NCI-H524 (cell line): ENCODE results near the gene ITGB3BP.
A peak's percentile ranks its signal among the peaks of the same experiment; 100 is the strongest.
"Not testable (repeated sequence)": the region's sequence is repeated elsewhere in the genome, so short reads cannot be mapped to it uniquely, and the experiment has no call there.

Source experiments
- DNase-seq, 2 experiments: peaks; one replicate each; lab custom pipeline; 2025; lab: John Stamatoyannopoulos, UW

Gene ITGB3BP, protein sequence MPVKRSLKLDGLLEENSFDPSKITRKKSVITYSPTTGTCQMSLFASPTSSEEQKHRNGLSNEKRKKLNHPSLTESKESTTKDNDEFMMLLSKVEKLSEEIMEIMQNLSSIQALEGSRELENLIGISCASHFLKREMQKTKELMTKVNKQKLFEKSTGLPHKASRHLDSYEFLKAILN

DNA sequence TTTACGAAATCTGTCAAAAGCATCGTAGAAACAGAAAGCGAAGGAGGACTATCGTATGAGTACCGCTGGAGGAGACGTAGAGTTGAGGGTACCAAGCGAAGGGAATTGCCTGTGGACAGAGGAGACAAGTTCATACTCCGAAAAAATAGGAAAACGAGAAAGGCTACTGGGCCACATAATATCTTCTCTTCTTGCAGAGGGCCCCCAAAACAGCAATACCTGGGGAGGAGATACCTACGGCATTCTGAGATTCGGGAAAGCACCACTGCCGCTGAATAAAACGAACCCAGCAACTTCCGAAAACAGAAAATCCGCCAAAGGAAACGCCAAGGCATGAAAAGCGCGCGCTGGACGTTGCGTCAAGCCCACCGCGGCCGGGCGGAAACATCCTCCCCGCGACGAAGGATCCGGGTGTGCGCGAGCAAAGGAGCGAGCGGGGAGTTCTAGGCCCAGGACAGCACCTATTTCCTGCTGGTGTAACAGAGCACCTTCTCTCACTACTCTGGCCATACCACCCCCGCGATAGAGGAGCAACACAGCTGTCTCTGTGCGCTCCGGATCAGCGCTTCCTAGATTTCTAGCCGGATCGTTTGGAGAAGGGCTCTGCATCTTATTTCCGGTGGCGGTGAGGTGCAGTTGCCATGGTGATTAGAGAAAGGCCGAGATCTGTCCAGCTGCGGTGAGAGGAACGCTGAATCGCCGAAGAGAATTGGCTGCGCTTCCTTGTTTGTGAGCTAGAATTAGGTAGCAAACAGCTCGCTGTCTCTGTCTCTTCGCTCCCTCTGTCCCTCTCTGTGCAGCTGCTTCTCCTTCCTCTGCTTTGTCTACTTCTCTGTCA, at the start of gene ITGB3BP, which contains the start of gene EFCAB7:
ITGB3BP (minus strand) TSS at position 335 of the 838 bp plus-strand sequence; CDS start at position 243, 92 bp downstream.
EFCAB7 (plus strand) TSS at position 635 of the 838 bp plus-strand sequence. CDS start 2,048 bp downstream, outside the sequence.
- peak; percentile 94 to 97 for DNase-seq

DNA sequence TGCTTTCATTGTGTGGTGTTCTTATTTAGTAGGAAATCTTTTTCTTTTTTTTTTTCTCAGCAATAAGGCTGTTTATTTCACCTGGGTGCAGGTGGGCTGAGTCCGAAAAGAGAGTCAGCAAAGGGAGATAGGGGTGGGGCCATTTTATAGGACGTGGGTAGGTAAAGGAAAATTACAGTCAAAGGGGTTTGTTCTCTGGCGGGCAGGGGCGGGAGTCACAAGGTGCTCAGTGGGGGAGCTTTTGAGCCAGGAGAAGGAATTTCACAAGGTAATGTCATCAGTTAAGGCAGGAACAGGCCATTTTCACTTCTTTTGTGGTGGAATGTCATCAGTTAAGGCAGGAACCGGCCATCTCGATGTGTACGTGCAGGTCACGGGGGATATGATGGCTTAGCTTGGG, 49.7 kb upstream of the ITGB3BP start:
- DNase-seq, result not testable (repeated sequence)

DNA sequence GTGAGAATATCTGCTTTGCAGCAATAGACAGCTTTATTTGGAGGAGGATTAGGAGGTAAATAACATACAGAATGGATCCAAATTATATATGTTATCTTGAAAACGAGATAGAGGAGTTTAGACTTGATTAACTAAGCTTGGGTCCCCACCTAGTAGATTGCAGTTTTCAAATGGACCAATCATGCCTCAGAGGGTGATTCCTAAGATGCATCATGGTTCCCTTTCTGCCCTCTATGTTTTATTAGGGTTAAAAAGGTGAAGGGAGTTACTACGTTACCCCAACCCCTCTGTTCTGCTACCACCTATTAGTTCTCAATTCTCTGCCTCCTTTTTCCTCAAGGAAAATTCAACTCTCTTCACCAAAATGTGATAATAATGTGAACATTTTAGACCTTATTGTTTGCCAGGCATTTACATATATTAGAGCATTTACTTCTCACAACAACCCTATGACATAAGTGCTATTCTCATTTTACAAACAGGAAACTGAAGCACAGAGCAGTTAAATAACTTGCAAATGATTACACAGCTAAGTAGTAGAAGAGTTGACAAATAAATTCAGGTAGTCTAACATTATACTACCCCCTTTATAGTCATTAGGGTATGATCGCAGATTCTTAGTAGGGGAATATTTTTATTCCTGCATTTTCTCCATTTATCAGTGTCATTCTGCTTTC, 46.8 kb upstream of the ITGB3BP start:
- no peak for DNase-seq

DNA sequence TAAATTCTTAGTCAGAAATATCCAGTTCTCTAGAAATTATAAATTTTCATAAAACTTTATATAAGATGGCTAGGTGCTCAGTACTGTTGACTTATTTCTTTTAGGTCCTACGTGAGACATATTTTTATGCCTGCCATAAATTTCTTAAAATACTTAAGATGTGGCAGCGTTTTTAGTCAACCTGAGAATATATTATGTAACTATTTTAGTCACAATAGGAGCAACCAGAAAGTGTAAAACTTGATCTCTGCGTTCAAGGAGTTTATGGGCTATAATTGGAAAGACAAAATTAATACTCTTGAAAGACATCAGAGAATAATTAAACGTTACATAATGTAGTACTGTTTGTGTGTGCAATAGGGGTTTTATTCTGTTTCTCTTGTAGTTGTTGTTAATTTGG, 46.0 kb upstream of the ITGB3BP start:
- no peak for DNase-seq

DNA sequence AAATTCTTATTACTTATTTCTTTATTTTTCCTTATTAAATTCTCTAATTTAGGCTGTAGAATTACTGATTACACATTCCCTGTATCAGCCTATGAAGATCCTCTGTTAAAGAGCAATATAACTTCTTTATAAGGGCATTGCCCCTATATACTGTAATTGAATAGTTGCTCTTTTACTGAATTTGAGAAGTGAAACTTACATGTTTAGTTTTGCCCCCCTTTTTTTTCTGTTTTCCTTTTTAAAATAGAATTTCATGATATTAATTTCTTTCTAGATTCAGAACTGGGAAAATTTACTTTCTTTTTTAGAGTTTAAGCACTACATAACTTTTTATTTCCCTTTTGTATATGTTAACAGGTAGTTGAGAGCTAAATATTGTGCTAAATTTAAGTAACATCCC, 40.7 kb upstream of the ITGB3BP start:
- DNase-seq, result no peak

DNA sequence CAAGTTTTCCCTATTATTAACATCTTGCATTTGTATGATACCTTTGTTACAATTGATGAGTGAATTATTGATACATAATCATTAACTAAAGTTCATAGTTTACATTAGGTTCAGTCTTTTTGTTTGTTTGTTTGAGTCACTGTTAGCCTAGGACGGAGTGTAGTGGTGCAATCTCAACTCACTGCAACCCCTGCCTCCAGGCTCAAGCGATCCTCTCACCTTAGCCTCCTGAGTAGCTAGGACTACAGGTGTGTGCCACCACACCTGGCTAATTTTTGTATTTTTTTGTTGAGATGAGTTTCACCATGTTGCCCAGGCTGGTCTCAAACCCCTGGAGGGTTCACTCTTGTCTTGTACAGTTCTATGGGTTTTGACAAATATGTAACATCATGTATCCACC, 36.3 kb upstream of the ITGB3BP start:
- DNase-seq, result no peak

DNA sequence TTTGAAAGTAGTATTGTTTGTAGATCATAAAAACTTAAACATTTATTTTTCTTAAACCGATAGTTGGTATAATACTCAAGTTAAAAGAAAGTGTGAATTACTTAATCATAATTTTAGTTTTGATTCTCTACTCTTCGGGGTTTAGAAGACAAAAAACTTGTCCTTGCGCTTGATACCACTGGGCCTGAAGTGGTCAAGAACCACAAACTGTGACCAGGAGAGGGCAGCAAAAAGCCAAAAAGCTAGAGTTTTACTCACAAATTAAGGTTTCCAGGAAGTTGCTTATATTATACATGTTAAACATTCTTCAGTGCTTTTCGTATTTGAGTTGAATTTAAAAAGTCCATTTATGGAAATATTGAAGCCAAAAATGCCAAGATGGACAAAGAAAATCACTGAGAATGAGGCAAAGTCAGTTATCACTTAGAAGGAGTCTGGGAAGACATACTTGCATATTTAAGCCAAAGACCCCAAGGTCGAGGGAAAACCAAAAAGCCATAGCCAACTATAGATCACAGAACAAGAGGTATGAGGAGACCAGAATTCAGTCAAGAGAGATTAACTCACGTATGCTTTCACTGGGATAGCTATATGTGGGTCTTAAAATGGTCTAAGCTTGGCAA, 34.5 kb upstream of the ITGB3BP start:
- peak in 1 of 2 experiments; percentile 28 for DNase-seq

DNA sequence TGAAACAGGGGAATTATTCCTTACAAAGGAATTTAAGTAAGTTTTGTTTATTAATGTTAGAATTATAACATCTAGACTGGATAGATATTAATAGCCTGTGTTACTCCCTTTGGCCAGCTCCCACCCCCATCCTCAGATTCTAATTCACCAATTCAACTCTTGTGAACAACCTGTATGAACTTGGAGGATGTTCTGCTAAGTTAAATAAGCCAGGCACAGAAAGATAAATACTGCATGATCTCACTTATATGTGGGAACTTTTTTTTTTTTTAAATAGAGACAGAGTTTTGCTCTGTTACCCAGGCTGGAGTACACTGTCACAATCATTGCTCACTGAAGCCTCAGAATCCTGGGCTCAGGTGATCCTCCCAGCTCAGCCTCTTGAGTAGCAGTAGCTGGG, 32.5 kb upstream of the ITGB3BP start:
- DNase-seq, result no peak

DNA sequence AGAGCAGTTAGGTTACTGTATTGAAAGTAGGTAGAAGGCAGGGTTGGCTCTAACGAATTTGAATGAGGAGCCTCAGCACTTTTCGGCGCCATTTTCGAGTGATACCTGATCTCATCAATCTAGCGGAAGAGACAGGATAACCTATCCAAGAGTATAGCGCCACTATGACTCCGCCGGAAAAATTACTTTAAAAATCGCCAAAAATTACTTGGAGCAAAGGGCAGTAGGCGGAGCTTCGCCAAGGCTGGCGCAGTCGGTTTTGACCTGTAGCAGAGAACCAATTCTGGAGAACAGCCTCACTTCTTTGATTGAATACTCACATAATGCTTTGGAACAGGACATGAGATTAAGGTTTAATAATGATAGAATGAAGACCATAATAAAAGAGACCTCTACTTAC, 25.9 kb upstream of the ITGB3BP start:
- DNase-seq, result no peak

DNA sequence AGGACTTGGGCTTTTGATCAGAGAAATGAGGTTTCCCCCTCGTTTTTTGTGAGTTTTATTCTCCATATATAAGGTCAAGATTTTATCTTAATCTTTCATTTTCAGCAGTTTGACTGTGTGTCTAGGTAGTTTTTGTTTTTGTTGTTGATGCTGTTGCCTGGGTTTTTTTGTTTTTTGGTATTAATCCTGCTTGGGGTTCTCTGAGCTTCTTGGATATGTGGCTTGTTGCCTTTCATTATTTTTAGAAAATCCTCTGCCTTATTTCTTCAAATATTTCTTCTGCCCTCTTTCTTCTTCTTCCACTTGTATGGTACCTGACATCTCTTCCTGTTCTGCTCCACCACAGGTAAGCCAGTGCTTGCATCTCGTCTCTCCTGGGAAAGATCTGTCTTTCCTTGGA, 25.3 kb upstream of the ITGB3BP start:
- no peak for DNase-seq

DNA sequence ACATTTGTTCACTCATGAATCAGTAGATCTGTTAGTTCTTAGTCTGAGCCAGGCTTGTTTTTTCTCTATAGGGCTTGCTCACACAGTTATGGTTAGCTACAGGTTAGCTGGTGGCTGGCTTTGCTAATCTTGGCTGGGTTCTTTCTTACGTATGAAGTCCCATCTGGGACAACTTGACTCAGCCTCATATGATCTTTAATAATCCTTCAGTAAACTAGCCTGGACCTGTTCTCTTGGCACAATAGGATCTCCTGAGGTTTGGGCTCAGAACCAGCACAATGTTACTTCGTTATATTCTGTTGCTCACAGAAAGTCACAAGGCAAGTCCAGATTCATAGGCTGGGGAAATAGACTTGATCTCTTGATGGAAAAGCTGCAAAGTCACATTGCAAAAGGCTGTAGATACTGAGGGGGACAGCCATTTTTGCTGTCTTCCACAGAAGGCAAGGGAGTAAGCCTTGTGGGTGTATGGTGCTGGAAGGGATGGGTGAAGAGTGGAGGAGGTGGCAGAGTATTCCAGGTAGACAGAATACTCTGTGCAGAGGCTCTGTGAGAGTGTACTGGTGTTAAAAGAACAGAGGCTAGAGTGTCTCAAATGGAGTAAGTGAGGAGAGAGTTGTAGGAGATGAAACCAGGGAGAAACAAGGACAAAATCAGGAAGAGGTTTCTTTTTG, 24.7 kb upstream of the ITGB3BP start:
- no peak for DNase-seq

DNA sequence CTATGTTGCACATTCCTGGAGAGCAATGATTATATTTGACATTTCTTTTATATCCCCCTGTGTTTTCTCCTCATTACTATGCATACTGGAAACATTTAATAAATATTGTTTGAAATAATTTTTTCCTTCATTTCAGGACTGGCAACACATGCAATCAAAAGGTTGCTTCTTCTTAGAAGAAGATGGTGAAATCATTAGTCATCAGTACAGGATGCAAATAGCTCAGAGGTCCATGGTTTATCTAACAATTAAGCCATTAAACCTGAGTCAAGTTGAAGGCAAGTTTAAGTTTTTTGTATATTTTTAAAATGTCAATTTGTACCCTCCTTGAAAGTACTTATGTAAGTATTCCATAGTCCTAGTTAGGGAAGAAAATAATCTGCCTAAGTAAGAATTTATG, 22.8 kb upstream of the ITGB3BP start:
- DNase-seq, result no peak

DNA sequence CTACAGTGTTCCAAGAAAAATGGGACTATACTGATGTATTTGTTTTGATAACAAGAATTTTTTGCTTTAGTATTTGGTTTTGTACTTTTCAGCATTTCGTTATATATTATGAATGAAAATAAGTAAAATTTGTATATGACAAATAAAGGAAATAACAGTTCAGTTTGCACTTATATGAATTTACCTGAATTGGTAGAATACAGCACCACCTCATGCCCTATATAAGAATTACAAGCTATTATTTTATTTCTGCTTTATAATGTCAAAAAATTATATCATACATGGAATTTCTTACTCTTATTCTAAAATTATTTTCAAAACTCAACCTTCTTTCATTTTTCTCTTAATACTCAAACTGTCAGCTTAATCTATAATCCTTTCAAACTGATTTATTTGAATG, 14.9 kb upstream of the ITGB3BP start:
- no peak for DNase-seq

DNA sequence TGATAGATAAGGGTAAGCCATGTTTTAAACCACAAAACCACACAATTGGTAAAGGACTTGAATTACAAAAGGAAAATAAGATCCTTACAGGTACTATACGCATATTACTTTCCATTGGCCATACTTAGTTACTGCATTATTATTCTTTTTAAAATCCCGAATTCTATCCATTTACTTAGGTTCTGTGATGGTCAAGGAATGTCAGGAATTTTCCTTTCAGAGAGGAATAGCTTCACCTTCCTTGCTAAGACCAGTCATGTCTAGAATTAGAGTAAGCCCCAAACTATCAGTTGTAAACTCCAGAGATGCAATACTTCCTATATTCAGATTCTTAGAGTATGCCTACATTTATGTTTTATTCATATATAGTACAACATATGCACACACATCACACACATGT, 14.0 kb upstream of the ITGB3BP start:
- no peak for DNase-seq

DNA sequence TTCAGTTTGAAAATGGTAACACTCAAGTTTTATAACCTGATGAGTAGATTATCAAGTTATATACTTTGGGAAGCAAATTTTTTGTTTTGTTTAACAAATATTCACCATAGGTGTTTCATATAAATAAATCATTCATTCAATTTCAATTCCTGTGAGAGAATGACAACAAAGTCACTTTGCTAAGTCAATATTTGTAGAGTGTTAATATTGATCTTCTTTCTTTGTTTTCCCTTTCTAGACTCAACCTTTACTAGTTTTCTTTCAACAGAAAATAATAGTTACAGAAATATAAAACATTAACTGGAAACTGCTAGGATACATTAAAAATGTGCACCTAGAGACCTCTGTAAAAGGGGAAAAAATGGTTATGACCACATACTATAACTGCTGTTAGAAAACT, 11.4 kb upstream of the ITGB3BP start:
- DNase-seq, result no peak

DNA sequence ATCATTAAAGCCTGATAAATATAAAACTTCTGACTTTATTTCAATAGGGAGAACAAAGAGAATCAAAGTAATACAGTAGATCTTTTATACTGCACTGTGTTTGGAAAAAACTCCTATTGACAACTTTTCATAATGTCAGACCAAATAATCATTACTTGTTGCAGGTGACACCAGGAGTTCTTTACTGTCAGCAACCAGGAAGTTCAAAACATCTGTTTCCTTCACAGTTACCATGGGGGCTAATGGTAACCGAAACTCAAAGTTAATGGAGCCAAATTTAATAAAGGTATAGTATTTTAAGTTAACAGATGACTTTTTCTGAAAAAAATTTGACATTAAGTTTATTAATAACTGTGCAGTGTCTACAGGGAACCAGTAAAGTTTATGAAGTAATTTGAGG, 10.9 kb upstream of the ITGB3BP start:
- no peak for DNase-seq

DNA sequence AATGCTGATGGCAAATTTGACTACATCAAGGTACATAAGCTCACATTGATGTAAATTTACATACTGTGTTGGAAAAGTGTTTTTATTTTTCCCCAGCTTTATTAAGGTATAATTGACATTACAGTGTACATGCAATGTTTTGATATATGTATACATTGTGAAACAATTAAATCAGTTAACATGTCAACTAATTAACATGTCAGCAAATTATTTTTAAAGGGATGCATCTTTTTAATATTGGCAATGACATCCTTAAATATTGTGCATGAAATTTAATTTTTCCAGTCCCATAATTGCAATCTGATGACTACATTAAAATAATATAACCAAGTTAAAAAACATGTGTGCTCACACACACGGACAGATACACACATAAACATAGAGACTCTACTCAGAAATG, 9.7 kb upstream of the ITGB3BP start:
- DNase-seq, result no peak

DNA sequence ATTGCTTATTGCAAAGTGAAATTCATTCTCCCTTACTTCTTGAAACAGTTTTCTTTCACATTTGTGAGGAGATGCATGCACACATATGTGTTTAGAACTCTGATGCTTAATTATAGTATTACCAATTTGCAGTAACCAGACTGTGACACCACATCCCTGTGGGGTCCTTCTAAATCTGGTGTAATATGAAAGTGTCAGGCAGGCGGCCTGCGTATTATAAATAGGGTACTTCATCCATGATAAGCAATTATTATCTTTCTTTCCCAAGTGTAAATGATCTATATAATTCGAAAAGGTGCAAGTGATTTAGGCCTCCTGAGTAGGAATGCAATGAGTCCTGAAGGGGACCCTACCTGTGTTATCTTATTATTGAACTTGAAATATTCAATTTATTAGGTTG, 1.2 kb upstream of the ITGB3BP start:
- no peak for DNase-seq

DNA sequence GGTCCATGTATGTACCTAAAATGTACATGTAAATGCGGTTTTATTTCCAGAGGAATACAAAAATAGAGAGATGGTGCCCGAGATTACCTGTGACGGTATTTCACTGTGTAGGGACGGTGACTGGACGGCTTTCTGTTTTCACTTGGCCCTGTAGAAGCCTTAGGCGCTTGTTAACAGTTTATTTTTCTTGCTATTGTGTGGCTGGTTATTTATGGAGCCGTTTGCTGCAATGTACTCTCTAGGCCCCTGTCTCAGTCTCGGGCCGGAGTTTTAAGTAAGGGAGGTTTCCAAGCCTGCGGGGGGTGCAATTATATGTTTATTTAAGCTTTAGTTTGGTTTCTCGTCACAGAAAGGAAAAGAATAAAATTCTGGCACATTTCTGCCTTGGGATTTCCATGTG, 713 bp upstream of the ITGB3BP start:
- DNase-seq, result peak in 1 of 2 experiments; percentile 43

DNA sequence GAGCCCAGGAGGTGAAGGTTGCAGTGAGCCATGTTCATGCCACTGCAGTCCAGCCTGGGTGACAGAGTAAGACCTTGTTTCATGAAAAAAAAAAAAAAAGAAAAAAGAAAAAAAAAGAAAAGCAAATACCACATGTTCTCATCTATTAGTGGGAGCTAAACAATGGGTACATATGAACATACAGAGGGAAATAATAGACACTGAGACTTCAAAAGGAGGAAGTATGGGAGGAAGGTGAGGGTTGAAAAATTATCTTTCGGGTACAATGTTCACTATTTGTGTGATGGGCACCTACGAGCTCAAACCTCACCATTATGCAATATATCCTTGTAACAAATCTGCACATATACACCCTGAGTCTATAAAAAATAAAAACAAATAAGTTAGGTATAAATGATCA, 6.4 kb downstream of the ITGB3BP start:
- DNase-seq, result no peak

DNA sequence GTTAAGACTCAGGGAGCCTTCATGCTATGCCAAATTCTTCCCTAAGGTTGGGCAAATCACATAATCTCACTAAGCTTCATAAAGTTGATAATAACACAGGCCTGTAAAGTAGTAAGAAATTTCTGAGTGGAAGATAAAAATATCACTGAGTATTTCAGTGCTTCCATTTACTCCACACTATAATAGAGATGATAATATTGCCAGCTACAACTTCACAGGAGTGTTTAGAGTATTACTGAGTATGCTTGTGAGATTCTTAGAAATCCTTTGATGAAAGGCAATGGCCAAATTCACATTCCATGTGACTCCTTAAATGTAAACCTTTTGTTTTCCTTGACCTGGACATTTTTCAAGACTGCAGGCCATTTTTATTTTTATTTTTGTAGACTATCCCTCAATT, 10.4 kb downstream of the ITGB3BP start:
- DNase-seq, result no peak

DNA sequence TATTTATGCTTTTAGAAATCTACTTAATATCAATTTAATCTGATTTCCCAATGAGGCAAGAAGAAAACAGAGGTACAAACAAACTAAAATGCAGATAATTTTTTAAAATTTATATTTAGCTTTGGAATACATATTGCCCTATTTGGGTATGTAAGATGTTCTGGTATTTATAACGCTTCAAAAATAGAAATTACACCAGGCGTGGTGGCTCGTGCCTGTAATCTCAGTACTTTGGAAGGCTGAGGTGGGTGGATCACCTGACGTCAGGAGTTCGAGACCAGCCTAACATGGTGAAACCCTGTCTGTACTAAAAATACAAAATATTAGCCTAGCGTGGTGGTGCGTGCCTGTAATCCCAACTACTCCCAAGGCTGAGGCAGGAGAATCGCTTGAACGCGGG, 13.3 kb downstream of the ITGB3BP start:
- DNase-seq, result no peak
